Endodermal cell (in vitro differentiated cells): ENCODE measurements around the gene NEBL. TPM values are rescaled to one million over a fixed set of nuclear protein-coding genes. Genes with fewer than 3 reads are reported as not detected.

Experiments used
- DNase-seq: peaks from one replicate; pipeline ENCODE4 v3.0.0-alpha.2; 2017
- H3K27ac ChIP-seq: 2 replicates; pipeline ENCODE4 v1.5.1; 2013; ENCODE audit warnings: mild to moderate bottlenecking, low read depth, low read length, moderate library complexity
- H3K27me3 ChIP-seq: 2 replicates; pipeline ENCODE4 v1.6.1; 2013; ENCODE audit warnings: mild to moderate bottlenecking, low read length, moderate library complexity; ENCODE audit not compliant: insufficient read depth, control insufficient read depth, poor library complexity, severe bottlenecking
- H3K36me3 ChIP-seq: 2 replicates; pipeline ENCODE4 v1.7.0; 2013; ENCODE audit warnings: mild to moderate bottlenecking, low read length, moderate library complexity; ENCODE audit not compliant: control insufficient read depth, insufficient read depth
- H3K4me1 ChIP-seq: one replicate; pipeline ENCODE4 v1.7.0; 2013; ENCODE audit warnings: low read length; ENCODE audit not compliant: control insufficient read depth, insufficient read depth
- H3K4me3 ChIP-seq: 2 replicates; pipeline ENCODE4 v1.5.1; 2013; ENCODE audit warnings: mild to moderate bottlenecking, low read length, moderate library complexity
- H3K9ac ChIP-seq: 2 replicates; pipeline ENCODE4 v1.6.1; 2013; ENCODE audit warnings: mild to moderate bottlenecking, low read length, moderate library complexity; ENCODE audit not compliant: poor library complexity, severe bottlenecking; ENCODE audit errors: extremely low read depth
- H3K9me3 ChIP-seq: 2 replicates; pipeline ENCODE4 v1.6.1; 2013; ENCODE audit warnings: mild to moderate bottlenecking, low read length, moderate library complexity; ENCODE audit not compliant: control insufficient read depth
- H3K27ac Mint-ChIP-seq: 2 replicates; pipeline ENCODE4 v1.8.0; 2020; ENCODE audit warnings: mixed read lengths
- H3K27me3 Mint-ChIP-seq: 2 replicates; pipeline ENCODE4 v1.8.0; 2021; ENCODE audit warnings: mild to moderate bottlenecking, mixed read lengths; ENCODE audit not compliant: insufficient read depth
- H3K36me3 Mint-ChIP-seq: 2 replicates; pipeline ENCODE4 v1.8.0; 2020; ENCODE audit warnings: low read depth, mixed read lengths
- H3K4me1 Mint-ChIP-seq: 2 replicates; pipeline ENCODE4 v1.8.0; 2020; ENCODE audit warnings: mixed read lengths
- H3K4me3 Mint-ChIP-seq: 2 replicates; pipeline ENCODE4 v1.8.0; 2020; ENCODE audit warnings: mild to moderate bottlenecking, moderate library complexity, mixed read lengths
- H3K9me3 Mint-ChIP-seq: 2 replicates; pipeline ENCODE4 v1.8.0; 2020; ENCODE audit warnings: mild to moderate bottlenecking, mixed read lengths
- WGBS, 2 experiments: methylation state at CpG; one replicate each; pipeline versions ENCODE4 v1.1.5 to v1.1.7; 2013; ENCODE audit warnings: missing lambda C conversion rate in 2 of 2, mixed read lengths in 1 of 2; ENCODE audit not compliant: insufficient coverage in 1 of 2, insufficient read length in 1 of 2; 5-methylcytosine and 5-hydroxymethylcytosine counted together
- total RNA-seq, 2 donors: library from RNA; stranded (reverse); fragmentation: NEBNext Ultra II Directional in 1 of 2; extraction: Animal tissue kit (Norgen Biotek cat#: 25700) in 1 of 2; gene quantifications; 2 replicates in 1 of 2; 3 replicates in 1 of 2; pipeline ENCODE4 v1.2.1, GENCODE V29; 2021
- TF ChIP-seq, protein P1 (sequence below): fragments of 200-600 bp; sonication (generic); conservative IDR thresholded peaks from 2 replicates; pipeline ENCODE4 v1.5.0; 2021; ENCODE audit warnings: antibody characterized with exemption, mild to moderate bottlenecking

NEBL gene
- total RNA-seq, 2 donors from 2014 or later, result 39.8 to 61.6 TPM

DNA sequence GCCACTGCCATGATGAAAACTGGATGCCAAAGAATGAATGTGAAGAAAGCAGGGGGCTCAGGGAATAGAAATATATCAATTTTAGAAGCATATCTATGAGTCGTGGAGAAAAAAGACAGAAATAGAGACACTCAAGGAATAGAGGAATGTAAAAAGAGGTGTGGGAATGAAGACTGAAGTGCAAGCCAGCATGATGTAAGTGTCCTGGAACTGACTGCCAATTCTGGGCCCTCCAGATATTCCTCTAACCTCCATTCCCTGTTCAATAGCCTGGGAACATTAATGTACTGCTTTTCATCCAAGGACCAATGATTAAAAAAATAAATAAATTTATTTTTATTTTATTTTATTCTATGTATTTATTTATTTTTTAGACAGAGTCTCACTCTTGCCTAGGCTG lies 40.6 kb downstream of the NEBL start:
- Mint-ChIP-seq H3K27ac (no peak overlapping the region), H3K4me1 (peaks cover 2% of the 10 kb centered on the region), H3K4me3 (no peak overlapping the region), H3K36me3 (peaks cover 26% of the 10 kb centered on the region), H3K27me3 (no peaks in the 10 kb centered on the region), H3K9me3 (peaks cover 6% of the 10 kb centered on the region)
- no peak overlapping the region for H3K27ac ChIP-seq
- H3K36me3 ChIP-seq, result peaks cover 17% of the 10 kb centered on the region
- no peak overlapping the region for H3K4me3 ChIP-seq
- TF ChIP-seq, protein P1, sequence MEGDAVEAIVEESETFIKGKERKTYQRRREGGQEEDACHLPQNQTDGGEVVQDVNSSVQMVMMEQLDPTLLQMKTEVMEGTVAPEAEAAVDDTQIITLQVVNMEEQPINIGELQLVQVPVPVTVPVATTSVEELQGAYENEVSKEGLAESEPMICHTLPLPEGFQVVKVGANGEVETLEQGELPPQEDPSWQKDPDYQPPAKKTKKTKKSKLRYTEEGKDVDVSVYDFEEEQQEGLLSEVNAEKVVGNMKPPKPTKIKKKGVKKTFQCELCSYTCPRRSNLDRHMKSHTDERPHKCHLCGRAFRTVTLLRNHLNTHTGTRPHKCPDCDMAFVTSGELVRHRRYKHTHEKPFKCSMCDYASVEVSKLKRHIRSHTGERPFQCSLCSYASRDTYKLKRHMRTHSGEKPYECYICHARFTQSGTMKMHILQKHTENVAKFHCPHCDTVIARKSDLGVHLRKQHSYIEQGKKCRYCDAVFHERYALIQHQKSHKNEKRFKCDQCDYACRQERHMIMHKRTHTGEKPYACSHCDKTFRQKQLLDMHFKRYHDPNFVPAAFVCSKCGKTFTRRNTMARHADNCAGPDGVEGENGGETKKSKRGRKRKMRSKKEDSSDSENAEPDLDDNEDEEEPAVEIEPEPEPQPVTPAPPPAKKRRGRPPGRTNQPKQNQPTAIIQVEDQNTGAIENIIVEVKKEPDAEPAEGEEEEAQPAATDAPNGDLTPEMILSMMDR, result no peak
- H3K4me1 ChIP-seq, result no peaks in the 10 kb centered on the region
- WGBS, 2 experiments, result 83 to 100% methylated on average over 1 of the region's 1 CpG
- peaks cover 5% of the 10 kb centered on the region for H3K9me3 ChIP-seq
- no peaks in the 10 kb centered on the region for H3K27me3 ChIP-seq
- no peak overlapping the region for H3K9ac ChIP-seq
- no peak for DNase-seq

DNA sequence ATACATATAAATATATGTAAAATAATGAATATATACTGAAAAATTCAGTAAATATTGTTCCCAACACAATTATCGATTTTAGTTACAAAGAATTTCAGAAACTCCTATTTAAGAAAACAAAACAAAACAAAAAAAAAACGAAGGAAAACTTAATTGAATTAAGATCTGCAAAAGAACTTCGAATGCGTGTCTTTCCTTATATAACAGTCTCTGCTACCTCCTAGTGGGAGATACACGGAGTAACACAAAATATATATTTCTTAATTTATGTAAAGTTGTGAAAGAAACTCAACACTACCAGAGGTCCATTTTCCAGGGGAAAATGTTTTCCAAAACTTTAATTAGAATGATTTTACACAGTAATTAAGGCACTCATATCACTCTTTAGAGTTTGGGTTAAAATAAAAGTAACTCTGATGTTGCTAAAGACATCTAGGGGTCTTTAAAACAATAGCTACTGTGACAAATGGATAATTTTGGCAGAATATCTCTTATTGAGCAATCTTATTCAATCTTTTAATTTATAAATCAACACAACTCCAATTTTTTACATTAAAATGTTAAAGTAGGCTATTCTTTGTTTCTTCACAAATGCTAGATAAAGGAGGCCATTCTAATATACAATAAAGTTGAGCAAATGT lies 41.6 kb downstream of the NEBL start:
- peaks cover 13% of the 10 kb centered on the region for H3K36me3 ChIP-seq
- H3K27ac Mint-ChIP-seq, result no peak overlapping the region
- TF ChIP-seq, protein P1, result peak; percentile 73

DNA sequence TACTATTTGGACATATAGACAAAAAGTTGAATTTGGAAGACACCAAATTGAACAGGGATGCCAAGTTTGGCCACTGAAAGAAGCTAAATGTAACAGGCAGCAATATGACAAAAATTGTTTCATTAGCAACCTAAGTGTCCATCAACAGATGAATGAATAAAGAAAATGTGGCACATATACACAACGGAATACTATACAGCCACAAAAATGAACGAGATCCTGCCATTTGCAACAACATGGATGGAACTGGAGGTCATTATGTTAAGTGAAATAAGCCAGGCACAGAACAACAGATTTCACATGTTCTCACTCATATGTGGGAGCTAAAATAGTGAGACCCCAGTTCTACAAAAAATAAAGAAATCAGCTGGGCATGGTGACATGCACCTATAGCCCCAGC lies 43.8 kb downstream of the NEBL start:
- H3K4me3 ChIP-seq, result no peak overlapping the region
- H3K27me3 Mint-ChIP-seq, result no peaks in the 10 kb centered on the region
- WGBS, 2 experiments, result 98 to 100% methylated on average over 1 to 2 of the region's 2 CpGs
- DNase-seq, result no peak
- peaks cover 42% of the 10 kb centered on the region for H3K36me3 Mint-ChIP-seq
- H3K27me3 ChIP-seq, result no peaks in the 10 kb centered on the region
- peaks cover 14% of the 10 kb centered on the region for H3K9me3 ChIP-seq
- no peak overlapping the region for H3K27ac Mint-ChIP-seq
- H3K4me1 Mint-ChIP-seq, result no peaks in the 10 kb centered on the region
- peaks cover 24% of the 10 kb centered on the region for H3K36me3 ChIP-seq
- H3K9me3 Mint-ChIP-seq, result peaks cover 3% of the 10 kb centered on the region
- H3K4me1 ChIP-seq, result no peaks in the 10 kb centered on the region
- no peak overlapping the region for H3K4me3 Mint-ChIP-seq
- TF ChIP-seq, protein P1, result no peak
- H3K9ac ChIP-seq, result no peak overlapping the region
- no peak overlapping the region for H3K27ac ChIP-seq

More for the DNA sequence above, 41.6 kb downstream of the NEBL start:
- Mint-ChIP-seq H3K4me1 (peaks cover 2% of the 10 kb centered on the region), H3K27me3 (no peaks in the 10 kb centered on the region), H3K36me3 (peaks cover 24% of the 10 kb centered on the region), H3K4me3 (no peak overlapping the region), H3K9me3 (peaks cover 3% of the 10 kb centered on the region)
- Histone ChIP-seq H3K27ac (no peak overlapping the region), H3K9ac (no peak overlapping the region), H3K4me3 (no peak overlapping the region), H3K9me3 (peaks cover 5% of the 10 kb centered on the region), H3K4me1 (no peaks in the 10 kb centered on the region), H3K27me3 (no peaks in the 10 kb centered on the region)
- DNase-seq, result no peak
- WGBS, 2 experiments, result 79 to 100% methylated on average over 1 to 3 of the region's 5 CpGs
